Esophagus mucosa (tissue), 1 donor: ENCODE measurements around the gene COX17. TPM values are rescaled to one million over a fixed set of nuclear protein-coding genes. Genes with fewer than 3 reads are reported as not detected.

Experiments used
- total RNA-seq: library from RNA; stranded (reverse); gene quantifications from one replicate; pipeline ENCODE4 v1.2.4, GENCODE V29; 2023
- donor health status: DM: yes; HTN: yes; CAD: no.

COX17 gene
- total RNA-seq, 1 donor from 2014 or later: 24.9 TPM

Other genes starting within 250 kb of the COX17 start
- gene TMEM39A, start 213.8 kb downstream of the COX17 start, total RNA-seq: 13.1 TPM
- 9.0 TPM for gene POGLUT1, start 208.4 kb downstream of the COX17 start, total RNA-seq
- 90.3 TPM for gene TIMMDC1, start 178.9 kb downstream of the COX17 start, total RNA-seq
- 0.08 TPM for gene CD80, start 117.8 kb downstream of the COX17 start, total RNA-seq
- gene ADPRH, start 97.9 kb downstream of the COX17 start, total RNA-seq: 2.1 TPM
- 0.92 TPM for gene PLA1A, start 79.5 kb downstream of the COX17 start, total RNA-seq
- gene POPDC2, start 16.8 kb downstream of the COX17 start, total RNA-seq: 0.60 TPM
- not detected for gene CFAP91, start 25.6 kb upstream of the COX17 start, total RNA-seq
- gene NR1I2, start 104.7 kb upstream of the COX17 start, total RNA-seq: not detected